ENCODE data around the gene FXYD1.

DNA sequence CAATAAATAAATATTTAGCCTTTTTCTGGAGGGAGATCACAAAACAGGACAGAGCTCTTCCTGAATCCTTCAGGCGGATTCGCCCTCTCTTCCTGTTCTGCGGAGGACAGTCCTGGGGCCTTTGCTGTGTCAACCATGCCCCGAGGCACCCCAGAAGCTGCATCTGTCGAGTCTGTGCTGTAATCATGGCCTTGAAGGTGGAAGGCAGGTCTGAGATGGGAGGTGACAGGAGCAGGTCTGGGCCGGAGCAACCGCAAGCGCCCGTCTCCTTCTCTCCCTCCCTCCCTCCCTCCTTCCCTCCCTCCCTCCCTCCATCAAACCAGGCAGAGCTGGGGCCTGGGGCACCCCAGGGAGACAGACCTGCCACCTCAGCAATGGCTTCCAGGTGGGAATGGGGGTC lies 27.6 kb upstream of the FXYD1 start:
- TF ChIP-seq, protein P1, sequence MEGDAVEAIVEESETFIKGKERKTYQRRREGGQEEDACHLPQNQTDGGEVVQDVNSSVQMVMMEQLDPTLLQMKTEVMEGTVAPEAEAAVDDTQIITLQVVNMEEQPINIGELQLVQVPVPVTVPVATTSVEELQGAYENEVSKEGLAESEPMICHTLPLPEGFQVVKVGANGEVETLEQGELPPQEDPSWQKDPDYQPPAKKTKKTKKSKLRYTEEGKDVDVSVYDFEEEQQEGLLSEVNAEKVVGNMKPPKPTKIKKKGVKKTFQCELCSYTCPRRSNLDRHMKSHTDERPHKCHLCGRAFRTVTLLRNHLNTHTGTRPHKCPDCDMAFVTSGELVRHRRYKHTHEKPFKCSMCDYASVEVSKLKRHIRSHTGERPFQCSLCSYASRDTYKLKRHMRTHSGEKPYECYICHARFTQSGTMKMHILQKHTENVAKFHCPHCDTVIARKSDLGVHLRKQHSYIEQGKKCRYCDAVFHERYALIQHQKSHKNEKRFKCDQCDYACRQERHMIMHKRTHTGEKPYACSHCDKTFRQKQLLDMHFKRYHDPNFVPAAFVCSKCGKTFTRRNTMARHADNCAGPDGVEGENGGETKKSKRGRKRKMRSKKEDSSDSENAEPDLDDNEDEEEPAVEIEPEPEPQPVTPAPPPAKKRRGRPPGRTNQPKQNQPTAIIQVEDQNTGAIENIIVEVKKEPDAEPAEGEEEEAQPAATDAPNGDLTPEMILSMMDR (IDR thresholded peaks at IDR 0.05; ENCODE audit: insufficient read depth, low read length), result no peak
- TF ChIP-seq POLR2AphosphoS5 (IDR thresholded peaks at IDR 0.05; ENCODE audit: low read depth), result no peak
